ENCODE measurements around the gene RGS6.

RGS6 gene

DNA sequence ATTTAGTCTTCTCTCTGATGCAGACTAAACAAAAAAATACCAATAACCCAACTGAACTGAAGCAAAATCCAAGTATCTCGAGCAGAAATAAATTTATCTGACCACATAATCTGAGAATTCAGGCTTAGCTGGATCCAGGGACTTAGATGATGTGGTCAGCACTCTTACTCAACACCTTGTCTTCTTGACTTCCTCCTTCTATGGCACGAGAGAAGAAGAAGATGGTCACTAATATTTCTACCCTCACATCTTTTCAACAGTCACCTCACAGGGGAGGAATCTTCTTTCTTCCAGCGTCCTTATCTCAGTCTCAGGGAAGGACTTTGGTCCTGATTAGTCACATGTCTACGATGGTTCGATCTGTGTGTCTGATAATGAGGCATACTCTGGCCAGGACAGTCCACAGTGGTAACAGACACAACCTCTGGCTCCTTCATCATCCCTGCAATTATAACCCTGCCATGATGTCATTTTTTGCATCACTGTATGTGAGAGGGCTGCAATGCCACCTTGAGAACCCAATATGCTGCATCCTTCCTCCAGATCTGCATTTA lies 15.8 kb downstream of the RGS6 start:
- DNase-seq (ENCODE audit: low spot score): no peak

DNA sequence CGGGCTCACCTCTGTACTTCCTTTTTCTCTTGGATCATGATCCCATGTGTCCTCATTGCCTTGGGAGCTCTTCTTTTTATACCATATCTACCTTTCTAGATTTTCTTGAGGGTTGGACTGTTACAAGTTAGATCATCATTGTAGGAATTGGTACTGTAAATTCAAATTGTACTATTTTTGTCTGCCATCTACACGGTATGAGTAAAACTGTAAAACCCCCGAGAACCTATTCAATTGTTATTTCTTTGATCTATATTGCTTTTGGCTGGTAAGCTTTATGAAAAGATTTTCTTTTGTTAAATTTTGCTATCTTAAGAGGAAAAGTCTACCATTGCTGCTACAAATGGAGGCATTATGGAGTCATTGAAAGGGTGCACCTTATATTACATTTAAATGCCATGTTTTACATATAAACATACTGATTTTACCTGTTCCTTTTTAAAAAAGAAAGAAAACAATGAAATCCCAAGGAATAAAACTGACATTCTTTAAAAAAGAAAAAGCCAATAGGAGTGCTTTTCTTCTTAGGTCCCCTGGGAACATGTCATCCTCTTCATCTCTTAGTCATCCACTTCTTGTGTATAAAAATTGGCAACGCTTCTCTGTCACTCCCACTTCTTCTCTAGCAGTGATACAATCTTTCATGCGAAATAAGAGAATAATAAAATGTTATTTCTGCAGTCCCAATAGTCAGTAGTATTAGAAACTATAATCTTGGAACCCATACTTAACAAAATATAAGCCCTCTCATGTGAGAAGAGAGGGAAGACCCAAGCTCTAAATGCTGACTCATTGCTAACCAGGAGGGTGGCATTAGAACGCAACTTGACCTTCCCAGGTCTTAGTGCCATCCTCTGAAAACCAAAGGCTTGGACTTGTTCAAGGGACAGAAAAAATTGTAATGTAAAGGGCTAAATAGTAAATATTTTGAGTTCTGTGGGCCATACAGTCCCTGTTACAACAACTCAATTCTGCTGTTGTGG lies 20.4 kb downstream of the RGS6 start:
- no peak for DNase-seq (ENCODE audit: low spot score)

DNA sequence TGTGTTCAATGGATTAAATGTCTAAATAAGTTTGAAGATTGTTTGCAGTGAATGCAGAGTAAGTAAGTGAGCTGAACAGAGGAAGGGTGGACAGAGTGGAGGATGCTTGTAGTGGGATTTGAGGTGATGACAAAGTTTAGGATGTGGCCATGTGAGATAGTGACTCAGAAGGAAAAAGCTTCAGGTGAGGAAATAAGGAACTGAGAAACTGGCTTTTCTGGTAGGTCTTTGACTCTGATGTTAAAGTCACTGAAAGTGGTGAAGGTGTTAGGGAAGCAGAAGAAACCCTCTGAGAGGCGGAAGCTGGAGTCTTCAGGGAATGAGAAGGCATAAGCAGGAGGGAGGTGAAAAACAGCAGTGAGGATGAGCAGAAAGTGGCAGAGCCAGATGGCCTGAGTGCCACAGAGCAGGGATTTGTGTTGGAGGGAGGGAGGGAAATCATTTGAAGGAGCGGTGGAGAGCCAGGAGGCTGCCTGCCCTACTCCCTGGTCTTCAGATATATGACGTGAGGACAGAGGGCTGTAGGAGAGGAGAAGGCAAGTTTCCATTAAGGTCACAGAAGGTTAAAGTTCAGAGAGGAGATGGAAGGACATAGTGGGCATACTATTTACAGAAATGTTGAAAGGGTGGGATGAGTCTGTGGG lies 24.8 kb downstream of the RGS6 start:
- DNase-seq (ENCODE audit: low spot score): no peak

DNA sequence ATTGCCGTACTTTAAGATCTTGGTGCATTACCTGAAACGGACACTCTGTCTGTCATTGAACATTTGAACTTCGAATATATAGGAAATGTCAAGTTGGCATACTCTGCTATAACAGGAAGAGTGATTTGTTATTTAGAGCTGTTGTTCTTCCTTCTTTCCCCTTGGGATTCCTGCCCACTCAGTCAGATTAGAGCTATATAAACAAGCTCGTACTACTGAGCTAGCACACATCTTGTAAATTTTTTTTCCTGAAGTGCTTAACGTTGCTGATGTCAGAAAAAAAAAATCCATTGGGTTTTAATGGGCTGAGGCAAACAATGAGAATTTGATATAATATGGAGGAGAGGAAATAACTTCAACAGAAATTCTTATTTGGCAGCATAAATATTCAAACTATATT lies 26.8 kb downstream of the RGS6 start:
- no peak for DNase-seq (ENCODE audit: low spot score)

DNA sequence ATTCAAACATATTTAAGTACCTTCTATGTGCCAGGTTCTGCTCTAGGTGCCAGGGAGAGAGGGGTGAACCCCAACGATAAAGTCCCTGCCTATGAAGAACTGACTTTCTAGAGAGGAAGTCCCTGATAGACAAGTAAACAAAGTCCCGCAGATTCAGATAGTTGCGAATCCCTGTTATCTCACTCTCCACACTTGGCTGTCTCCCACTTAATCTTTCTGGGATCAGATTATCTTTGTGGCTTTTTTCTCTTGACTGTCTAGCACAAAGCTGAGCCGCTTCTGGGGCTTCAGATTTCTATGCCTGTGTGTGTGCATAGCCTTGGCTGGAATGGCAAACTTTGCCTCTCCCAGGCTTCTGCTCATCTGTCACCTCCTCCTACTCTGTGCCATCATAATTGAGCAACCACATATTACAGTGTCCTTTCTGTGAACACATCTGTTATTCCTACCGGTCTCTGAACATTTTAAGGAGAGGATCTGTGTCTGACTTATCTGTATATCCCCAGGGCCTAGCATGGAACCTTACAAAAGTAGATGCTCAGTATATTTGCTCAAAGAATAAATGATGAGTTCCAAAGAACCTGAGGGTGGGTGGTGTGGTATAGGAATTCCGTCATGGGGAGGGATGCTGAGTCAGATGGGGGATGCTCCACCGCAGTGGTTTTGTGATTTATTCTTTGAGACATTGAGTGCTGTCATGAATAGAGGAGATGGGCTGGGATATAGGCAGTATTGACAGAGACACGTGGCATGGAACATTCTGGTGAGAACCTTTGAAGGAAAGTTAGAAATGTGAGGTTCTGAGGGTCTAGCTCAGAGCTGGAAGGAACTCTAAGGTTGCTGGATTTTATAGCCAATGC lies 28.5 kb downstream of the RGS6 start:
- DNase-seq (ENCODE audit: low spot score): no peak

DNA sequence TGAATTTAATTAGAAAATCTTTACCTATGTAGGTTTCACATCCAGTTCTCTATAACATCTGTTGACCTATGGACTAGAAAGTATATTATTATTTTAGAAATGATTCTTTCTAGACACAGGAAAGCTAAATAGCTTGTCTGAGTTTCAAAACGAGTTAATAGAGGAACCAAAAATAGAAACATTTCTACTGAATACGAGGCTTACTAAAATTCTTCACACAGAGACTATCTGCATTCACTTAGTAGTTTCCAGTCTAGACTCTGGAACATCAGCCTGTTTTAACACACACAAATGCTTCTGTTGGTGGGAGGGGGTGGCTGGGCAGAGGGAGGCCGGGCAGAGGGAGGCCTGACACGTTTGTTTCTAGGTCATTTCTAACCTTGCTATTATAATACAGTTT lies 29.7 kb downstream of the RGS6 start:
- DNase-seq (ENCODE audit: low spot score): no peak

DNA sequence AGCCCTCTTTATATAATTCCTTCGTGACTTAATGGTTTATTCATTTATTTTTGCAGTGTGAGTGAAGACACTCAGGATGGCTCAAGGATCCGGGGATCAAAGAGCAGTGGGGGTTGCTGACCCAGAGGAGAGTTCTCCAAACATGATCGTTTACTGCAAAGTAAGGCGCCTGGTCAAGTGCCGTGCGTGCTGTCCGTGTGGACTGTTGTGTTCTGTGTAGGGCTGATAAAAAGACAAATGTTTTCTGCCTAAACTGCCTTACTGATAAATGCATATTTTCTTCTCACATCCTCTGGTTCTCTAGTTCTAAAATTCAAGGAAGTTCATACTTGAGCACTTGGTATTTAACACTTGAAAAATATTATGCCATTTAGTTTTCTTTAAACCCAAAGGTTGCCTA lies 32.5 kb downstream of the RGS6 start:
- no peak for DNase-seq (ENCODE audit: low spot score)

DNA sequence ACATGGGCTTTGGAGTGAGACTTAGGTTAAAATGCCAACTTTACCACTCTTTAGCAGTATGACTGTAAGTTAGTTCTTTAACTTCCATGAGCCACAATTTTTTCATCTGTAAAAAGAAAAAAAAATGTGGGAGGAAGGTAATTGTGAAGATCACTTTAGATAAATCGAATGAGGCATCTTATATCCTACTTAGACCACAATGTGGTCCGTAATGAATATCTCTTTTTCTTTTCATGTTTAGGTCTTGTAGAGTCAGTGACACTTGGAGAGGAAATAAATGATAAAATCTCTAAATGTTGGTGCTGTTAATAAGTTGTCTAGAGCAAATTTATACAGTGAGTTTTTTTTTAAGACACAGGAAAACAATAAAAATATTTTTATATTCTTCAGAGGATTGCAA lies 34.3 kb downstream of the RGS6 start:
- no peak for DNase-seq (ENCODE audit: low spot score)

DNA sequence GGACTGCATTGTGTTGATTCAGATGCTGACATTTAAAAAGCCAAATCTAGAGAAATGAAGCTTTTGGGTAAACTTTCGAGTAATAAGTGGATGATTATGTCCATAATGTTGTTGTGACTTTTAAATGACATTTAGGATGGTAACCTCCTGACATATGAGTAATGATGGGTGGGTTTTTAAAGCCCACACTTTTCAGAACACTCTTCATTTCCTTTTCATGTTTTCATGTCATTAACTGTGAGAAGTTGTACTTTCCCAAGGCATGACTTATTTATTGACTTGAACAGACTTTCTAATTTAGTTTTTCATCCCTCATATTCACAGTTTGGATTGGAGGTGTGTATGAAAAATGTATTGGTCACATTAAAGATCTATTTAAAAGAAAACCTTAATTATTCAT lies 35.5 kb downstream of the RGS6 start:
- DNase-seq (ENCODE audit: low spot score): no peak

DNA sequence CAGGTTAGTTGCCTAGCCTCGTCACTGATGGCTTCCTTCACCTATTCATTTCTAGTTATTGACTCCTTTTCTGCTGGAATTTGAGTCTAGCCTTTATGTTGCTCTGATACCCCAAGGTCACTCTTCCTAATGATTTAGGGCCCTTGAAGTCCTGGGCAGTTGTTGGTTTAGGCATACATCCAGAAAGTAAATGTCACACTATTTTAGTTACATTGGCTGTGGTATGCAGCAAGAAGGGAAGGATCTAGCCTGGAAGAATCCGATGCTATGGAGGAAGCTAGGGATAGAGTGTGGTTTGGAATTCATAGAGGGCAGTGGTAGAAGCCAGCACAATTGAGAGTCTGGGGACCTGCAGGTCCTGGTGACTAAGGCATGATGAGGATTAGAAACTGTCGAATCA lies 38.0 kb downstream of the RGS6 start:
- DNase-seq (ENCODE audit: low spot score): no peak

DNA sequence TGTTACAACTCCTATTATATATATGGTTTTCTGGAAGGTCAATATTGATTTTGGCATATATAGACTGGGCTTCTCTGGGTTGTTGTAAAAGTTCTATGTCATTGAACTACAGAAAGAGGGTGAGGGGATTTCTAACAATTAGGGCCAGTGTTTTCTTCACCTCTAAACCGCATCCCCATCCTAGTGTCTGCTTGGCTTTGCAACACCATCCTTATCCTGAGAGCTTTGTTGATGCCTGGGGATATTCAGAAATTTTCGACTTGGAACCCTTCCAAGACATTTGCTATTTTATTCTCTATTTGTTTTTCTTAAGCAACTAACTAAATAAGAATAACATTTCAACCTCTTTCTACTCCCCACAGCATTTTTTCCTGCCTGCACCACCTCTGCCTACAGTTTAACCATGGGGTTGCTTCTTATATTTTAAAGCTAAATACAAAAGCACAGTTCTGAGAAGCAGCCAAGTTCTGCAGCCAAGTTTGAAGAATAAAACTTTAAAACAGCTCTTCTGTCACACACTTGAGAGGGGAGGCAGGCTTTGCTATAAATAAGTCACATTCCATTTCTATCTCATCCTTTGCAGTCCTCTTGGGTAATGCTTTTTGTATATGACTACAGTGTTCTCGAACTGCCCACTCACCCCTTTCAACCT lies 53.4 kb downstream of the RGS6 start:
- DNase-seq (ENCODE audit: low spot score): no peak

DNA sequence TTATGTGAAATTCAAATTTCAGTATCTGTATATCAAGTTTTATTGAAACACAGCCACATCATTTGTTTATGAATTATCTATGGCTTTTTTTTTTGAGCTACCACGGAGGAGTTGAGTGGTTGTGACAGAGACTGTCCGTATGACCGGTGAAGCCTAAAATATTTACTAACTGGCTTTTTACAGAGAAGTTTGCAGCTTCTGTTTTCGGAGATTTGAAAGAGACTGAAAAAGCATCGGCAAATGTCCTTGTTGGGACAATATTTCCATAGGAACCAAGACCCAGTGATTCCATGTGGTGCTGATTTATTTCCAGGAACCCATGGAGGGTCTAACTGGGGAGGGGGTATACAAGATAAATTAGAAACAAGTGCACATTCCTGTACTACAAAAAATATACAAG lies 56.2 kb downstream of the RGS6 start:
- no peak for DNase-seq (ENCODE audit: low spot score)

DNA sequence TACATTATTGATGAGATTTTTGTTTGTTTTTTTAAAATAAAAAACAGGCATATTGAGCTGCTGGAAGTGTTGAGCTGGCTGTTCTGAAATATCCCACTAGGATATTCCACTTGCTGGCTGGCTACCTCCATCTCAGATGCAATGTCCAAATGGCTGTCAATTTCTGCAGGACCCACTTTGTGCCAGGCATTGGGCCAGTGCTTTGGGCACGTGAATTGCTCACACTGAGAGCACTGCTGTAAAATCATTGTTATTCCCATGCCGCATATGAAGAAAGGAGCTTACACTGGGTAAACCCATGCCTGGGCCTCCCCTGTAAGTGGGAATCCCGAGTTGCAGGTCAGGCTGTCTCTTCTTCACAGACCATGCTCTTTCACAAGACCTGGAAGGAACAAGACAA lies 56.7 kb downstream of the RGS6 start:
- no peak for DNase-seq (ENCODE audit: low spot score)

DNA sequence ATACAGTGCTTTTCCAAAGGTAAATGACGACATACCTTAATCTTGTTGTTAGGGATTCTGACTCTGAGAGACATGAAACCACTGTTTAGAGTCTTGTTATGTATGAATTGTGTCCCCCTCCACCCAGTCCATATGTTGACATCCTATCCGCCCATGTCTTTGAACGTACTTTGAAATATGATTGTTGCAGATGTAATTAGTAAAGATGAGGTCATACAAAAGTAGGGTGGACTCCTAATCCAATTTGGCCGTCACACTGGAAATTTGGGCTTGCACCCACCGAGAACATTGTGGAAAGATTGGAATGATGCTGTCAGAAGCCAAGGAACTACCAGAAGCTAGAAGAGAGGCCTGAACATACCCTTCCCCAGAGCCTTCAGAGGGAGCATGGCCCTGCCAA lies 62.2 kb downstream of the RGS6 start:
- DNase-seq (ENCODE audit: low spot score): no peak

DNA sequence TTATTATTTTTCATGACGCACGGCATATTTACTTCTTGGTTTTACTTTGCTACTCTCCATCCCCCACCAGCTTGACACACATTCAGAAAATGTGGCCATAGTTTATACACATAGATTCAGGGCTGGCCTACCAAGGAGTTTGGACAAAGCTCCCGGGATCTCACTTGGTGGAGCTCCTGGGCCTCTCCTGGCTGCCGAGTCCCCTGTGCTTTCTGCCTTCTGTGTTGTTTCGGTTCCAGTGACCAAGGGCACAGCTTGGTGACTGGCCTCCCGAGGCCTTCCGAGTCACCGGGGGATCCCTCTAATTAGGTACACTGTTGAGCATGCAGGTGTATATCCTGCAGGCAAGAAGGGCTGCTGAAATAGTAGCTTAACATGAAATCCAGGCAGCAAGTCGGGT lies 63.5 kb downstream of the RGS6 start:
- no peak for DNase-seq (ENCODE audit: low spot score)

DNA sequence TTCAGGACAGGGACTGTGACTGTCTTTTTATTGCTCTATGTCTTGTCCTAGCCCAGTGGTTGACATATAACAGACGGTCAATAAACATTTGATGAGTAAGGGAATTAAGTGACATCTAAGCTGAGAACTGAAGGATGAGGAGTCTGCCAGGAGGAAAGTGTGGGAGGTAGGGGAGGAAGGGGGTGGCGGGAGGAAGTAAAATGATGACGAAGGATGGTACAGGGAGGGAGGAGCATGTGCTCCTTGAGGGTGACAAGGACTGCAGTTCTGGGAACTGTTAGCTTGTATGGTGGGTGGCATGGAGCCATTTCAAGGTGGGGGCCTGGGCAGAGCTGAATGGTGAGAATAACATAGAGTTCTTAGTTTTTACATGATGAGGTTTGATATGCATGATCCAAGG lies 64.4 kb downstream of the RGS6 start:
- no peak for DNase-seq (ENCODE audit: low spot score)

DNA sequence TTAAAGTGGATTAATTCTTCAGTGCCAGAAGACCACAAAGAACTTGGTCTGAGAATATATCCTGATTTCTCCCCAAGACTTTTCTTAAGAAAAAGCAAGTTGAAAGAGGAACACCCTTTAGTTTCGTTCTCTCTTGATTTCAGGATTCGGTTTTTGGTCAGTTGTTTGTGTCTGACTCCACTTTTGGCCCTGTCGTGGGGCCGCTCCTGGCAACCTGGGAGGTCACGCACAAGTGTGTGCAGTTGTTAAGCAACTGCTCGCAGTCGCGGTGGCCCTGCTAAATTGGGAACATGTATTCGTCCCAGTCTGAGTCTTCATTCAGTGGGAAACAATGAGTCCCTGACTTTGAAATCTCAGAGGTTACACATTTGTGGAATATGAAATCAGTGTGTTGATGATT lies 68.7 kb downstream of the RGS6 start:
- no peak for DNase-seq (ENCODE audit: low spot score)

DNA sequence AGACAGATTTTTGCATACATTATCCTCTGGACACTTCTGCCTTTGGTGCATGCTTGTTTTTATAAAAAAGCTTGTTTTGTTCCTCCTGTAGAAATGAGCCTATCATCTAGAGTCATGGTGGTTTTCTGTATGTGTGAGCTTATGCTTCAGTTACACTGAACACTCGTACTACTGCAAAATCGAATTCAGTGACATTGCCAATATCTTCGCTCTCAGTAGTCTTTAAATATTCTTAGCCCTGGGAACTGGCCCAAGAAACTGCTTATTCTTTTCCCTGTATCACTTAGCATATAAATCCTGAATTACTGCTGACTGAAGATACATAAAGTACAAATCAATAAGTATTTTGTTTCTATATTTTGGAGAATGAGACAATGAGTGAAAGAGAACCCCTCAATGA lies 70.5 kb downstream of the RGS6 start:
- no peak for DNase-seq (ENCODE audit: low spot score)

DNA sequence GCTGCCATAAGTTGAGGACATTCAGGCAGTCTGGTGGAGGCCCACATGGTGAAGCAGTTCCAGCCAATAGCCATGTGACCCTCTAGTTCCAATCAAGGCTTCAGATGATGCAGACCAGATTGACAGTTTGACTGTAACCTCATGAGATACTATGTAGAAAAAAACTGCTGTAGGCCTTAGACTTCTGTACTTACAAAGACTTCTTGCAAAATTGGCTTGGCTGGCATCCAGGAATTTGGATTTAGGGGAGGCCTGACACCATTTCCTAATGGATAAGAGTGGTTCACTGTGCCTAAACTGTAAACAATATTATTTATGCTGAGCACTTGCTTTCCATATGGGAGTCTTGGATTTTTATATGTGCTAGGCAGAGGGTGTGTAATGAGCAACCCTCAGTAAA lies 76.4 kb downstream of the RGS6 start:
- DNase-seq (ENCODE audit: low spot score): no peak

DNA sequence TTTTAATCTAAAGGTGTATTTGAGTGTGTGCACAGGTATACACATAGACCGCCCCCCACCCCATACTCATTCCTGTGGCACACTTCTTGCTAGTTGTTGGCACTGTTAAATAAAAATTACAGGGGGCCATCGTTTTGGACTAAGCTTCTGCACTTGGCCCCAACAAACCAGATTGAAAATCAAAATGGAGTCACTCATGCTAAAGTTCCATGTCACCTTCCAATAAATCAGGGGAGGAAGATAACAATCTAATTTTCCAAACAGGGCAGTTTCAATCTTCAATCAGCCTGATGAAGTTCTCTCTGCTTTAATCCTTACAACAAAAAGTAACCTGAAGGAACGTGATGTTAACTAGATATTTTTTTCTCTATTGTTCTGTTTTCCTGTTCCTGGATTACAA lies 78.2 kb downstream of the RGS6 start:
- no peak for DNase-seq (ENCODE audit: low spot score)

DNA sequence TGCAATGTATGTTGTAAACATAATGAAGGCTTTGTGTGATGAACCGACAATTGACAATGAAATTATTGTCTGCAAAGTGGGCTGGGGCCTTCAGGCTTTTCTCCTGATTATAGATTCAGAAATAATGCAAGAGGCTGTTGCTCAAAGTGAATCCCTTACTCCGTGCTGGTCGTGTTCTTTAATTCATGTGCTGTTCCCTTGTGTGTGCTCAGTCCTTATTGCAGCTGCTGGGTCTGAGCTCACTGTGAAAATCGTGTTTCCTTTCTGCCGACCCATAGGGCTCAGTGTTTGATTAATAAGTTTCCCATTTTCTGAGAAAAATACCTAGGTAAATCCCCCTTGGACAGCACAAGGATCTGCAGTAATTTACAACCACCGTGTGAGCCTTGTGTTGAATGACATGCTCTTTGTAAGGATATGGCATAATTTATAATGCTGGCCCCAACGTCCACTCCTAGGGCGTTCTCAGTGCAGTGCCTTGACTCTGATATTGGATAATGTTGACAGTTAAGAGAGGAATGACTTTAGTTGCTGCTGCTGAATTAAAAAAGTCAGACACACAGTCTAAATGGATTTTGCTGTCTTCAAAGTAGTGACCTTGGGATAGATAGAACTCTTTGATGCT lies 81.6 kb downstream of the RGS6 start:
- no peak for DNase-seq (ENCODE audit: low spot score)

Measured in RKO (cell line).